HG03025 (cell line): ENCODE data around the gene RYR3.

Experiments used
- ATAC-seq: cut with Tn5 transposase; IDR thresholded peaks from one replicate; pipeline ENCODE4 v1.9.1; 2021; ENCODE audit warnings: mild to moderate bottlenecking, moderate library complexity; ENCODE audit not compliant: unreplicated experiment, low FRiP score

RYR3 gene

DNA sequence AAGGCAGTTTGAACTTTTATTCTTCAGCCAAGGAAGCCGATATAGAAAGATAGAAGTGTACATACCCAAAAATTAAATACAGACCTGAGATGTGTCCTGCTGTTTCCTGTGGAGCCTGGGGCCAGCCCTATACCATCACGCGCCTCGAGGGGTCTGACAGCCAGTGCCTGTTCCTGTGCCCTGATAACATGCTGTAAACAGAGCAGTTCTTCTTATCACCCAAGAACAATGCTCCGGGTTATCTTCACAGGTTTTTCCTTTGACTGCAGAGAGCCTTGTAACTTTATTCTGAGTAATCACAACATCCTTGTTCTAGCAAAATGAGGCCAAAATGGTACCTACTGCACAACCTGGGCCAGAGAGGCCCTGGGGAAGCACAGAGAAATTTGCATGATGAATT is 367.8 kb downstream of the RYR3 start:
- no peak for ATAC-seq

DNA sequence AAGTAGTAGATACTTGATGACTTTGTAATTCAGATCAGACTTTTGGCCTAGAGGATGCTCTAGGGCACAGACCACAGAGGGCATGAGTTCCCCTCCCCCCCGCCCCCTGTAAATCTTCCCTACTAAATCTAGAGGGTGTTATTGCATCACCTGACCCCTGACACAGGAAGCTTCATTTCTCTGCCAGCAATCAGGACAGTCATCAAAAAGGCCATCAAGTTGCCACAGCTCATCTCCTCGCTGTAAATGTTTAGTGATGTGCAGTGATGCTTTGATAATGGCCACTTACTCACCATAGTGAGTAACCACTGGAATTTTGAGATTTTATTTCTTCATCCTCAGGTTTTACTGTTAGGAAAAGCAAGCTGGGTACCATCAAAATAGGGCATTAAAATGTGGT is 368.3 kb downstream of the RYR3 start:
- no peak for ATAC-seq

- ATAC-seq, result no peak
These were observed 369.6 kb downstream of the RYR3 start for GRCh38 chr15:33680336-33680735.

- ATAC-seq, result no peak
These were observed 382.5 kb downstream of the RYR3 start for GRCh38 chr15:33693166-33693800.

DNA sequence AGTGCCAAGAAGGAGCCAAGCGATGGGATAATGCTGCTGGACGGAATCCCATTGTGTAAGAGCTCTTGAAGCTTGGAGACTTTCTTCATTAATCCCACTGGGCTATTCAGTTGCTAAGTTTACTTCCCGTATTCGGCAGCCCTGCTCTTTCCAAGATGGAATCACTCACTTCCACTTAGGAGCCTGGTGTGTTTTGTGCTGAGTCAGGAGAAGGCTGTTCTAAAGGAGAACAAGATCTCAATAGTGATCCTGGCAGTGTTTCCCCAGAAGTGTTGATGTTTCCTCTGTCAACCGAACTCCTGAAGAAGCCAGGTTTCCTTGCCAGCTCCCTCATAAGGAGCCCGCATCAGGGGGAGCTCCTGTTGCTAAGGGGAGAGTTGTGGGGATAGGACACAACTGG is 387.4 kb downstream of the RYR3 start:
- ATAC-seq, result no peak

DNA sequence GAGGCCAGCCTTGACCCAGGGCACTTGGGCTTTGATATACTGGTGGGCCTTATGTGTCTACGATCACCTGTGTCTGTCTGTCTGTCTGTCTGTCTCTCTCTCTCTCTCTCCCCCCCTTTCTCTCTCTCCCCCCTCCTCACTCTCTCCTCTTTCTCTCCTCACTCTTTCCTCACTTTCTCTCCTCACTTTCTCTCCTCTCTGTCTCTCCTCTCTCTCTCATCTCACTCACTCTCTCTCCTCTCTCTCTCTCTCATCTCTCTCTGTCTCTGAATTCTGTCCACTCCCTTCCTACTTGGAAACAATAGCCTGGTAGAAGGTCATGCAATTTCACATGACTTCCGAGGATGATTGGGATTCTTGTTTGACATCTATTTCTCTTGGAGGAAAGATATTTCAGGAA is 388.4 kb downstream of the RYR3 start:
- no peak for ATAC-seq

- ATAC-seq, result no peak
These were observed 389.1 kb downstream of the RYR3 start for GRCh38 chr15:33699691-33700447.

GRCh38 chr15:33700695-33701303 is 390.0 kb downstream of the RYR3 start:
- no peak for ATAC-seq

DNA sequence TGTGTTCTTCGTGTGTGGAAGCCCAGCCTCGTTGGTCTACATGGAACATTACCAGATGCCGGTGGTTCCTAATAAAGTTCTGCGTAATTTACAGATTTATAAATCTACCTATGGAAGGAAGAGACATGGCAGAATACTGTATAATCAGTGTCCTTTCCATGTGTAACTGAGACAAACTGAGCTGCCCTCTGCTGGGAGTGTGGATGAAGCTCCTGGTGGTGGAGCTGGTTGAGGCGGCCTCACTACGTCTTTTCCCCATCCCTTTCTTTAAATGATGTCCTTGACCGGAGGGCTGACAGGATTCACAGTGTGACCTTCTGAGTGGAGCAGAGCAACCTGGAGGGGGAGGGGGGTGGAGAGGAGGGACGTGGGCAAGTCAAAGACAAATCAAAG is 390.5 kb downstream of the RYR3 start:
- ATAC-seq, result no peak

DNA sequence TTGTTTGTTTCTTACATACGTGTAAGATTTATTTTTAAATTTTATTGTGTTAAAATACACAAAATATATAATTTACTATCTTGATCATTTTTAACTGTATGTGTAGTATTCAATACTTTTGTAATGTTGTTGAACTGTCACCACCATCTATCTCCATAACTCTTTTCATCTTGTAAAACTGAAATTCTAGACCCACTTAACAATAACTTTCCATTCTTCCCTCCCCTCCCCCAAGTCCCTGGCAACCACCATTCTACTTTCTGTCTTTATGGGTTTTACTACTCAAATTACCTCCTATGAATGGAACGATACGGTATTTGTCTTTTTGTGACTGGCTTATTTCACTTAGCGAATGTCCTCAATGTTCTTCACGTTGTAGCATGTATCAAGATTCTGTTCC is 395.4 kb downstream of the RYR3 start:
- no peak for ATAC-seq

GRCh38 chr15:33710748-33711147 is 400.0 kb downstream of the RYR3 start:
- no peak for ATAC-seq

GRCh38 chr15:33716025-33716424 is 405.3 kb downstream of the RYR3 start:
- ATAC-seq, result no peak

DNA sequence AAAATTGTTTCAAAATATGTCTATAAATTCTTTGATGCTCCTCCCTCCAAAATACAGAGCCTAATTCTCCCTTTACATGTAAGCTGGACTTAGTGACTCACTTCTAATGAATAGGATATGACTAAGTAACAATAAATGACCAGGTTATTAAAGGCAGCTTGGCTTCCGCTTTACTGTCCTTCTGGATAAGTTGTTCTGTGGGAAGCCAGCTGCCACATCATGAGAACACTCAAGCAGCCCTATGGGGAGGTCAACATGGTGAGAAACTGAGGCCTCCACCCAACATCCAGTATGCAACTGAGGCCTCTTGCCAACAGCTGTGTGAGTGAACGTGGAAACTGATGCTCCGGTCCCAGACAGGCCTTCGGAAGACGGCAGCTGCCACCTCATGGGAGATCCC is 410.2 kb downstream of the RYR3 start:
- ATAC-seq, result no peak

- no peak for ATAC-seq
These were observed 411.4 kb downstream of the RYR3 start for GRCh38 chr15:33722005-33722672.

DNA sequence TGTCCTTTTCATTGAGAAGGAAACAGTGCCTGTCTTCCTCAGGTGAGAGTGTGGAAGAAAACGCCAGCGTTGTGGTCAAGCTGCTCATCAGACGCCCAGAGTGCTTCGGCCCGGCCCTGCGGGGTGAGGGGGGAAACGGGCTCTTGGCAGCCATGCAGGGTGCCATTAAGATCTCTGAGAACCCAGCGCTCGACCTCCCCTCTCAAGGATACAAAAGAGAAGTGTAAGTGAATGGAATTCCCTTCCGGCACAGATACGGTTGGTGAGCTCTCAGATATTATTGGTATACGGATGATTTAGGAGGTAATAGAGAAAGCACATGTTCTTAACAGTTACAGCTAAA is 411.9 kb downstream of the RYR3 start:
- ATAC-seq, result no peak

DNA sequence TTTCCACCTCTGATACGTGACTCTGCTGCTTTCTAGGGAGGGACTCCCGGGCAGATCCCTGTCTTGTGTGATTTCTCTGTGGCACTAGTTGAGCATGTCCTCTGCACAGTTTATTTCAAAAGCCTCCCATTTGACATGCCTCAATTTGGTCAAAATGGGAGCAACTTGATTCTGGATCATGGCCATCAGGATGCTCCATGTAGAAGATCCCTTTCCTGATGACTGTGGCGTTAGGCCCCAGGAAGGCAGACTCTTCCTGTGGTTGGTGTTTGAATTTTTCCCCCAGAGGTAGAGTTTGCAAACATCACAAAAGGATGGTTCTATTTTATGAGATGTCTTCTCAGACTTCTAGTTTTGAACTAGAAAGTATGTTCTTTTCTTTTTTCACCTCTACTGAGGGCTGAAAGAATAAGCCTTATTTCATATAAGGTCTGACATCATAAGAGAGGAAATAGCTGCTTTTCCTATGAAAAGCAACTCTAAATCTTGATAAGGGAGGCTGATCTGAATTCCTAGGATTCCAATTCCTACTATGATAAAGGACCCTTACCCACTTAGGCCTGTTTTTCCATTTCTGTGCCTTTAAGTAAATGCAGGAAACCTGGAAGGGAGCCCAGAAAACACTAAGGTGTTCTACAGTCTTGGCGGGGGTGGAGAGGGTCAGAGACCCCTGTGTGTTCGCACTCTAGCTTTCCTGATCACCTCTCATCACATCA is 413.7 kb downstream of the RYR3 start:
- no peak for ATAC-seq

DNA sequence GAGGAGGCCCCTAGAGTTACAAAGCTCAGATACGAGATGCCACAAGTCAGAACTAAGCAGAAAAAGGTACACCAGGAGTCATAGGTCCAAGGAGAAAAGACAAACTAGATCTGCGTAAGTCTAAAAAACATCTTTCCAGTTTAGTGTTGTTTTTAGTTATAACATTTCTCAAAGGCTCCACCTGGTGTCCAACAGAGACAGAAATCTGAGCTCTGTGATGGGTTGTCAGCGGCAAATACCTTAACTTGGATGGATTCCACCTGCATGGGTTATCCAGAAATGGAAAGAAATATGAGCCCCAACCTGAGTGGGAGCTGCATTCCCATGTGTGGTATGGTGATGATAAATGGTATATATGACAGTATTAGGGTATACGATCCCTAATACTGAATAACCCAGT is 418.9 kb downstream of the RYR3 start:
- no peak for ATAC-seq

DNA sequence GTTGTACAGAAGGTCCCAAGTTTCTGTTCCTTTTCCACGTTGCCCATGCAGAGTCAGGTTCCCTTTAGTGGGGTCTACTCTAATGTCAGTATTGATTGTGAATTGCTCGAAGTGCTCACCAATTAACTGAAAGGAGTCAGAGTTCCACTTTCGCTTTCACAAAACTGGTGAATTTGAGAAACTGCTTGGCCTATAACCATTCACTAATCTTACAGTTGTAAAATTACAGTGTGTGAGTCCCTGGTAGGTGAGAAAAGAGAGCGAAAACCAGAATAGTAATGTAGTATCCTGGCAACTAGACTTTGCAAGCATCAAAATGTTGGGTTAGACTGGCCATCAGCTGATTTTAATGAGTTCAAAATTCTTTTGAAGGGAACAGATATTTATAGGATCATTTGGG is 420.0 kb downstream of the RYR3 start:
- ATAC-seq, result no peak

- ATAC-seq, result no peak
These were observed 424.4 kb downstream of the RYR3 start for GRCh38 chr15:33735143-33735542.

DNA sequence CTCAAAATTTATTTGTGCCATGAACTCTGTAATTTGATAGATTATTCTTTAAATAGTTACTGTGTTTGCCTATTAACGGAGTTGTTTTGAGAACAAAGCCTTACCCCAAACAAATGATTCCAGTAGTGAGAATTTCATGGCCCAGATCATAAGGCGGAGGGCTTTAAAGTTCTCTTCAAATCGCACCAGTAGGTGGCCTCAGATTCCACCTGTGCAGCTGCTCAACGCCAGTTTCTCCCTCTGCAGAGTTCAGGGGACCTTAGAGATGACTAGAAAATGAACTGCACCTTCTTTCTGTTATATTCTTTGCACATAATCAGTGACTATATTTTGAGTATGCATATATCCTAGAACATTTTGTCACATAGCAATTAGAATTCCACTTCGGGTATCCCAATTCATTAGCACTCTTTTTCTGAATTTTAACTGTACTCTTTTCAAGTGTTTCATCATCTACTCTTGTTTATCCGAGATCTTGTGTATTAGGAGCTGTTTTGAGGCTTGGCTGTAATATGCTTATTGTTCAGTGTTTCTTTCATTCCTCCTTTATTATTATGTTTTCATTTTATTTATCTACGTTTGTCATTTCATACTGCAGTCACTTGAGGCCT is 425.0 kb downstream of the RYR3 start:
- ATAC-seq, result no peak
